ENCODE measurements around the gene YY1AP1. TPM values are rescaled to one million over a fixed set of nuclear protein-coding genes. Genes with fewer than 3 reads are reported as not detected.
"Not testable (repeated sequence)": the region's sequence is repeated elsewhere in the genome, so short reads cannot be mapped to it uniquely, and the experiment has no call there.

The YY1AP1 gene
- total and polyA plus RNA-seq, 10 donors, result 21.9 to 145 (median 81.7) TPM

GRCh38 chr1:155623357-155623756 is 65.2 kb downstream of the YY1AP1 start:
- intact Hi-C loops (cut with DNase I; ENCODE audit: low total_unique reads), result no loop called here
- no peaks in the 10 kb centered on the region for H3K27me3 ChIP-seq (replicated peaks in 1 of 7)
- H3K36me3 ChIP-seq, result peaks cover 0 to 5% (median 0%) of the 10 kb centered on the region in 6 donors
- no peak for DNase-seq
- TF ChIP-seq POLR2A (IDR thresholded peaks at IDR 0.05), result no peak
- no peak for TF ChIP-seq CTCF (IDR thresholded peaks at IDR 0.05 in 8 of 11, conservative IDR thresholded peaks at IDR 0.05 in 3 of 11)
- no peak for TF ChIP-seq POLR2AphosphoS5 (IDR thresholded peaks at IDR 0.05)
- no peak overlapping the region for H3K27ac ChIP-seq
- no peaks in the 10 kb centered on the region for H3K9me3 ChIP-seq
- whole genome bisulfite sequencing, 5 donors, result 81 to 92% (median 87%) methylated on average over 1 of the region's 1 CpG
- H3K4me3 ChIP-seq, result no peak overlapping the region
- H3K4me1 ChIP-seq, result no peaks in the 10 kb centered on the region

- TF ChIP-seq CTCF (IDR thresholded peaks at IDR 0.05 in 8 of 11, conservative IDR thresholded peaks at IDR 0.05 in 3 of 11) (no peak), POLR2A (IDR thresholded peaks at IDR 0.05) (no peak), POLR2AphosphoS5 (IDR thresholded peaks at IDR 0.05) (no peak)
- DNase-seq, result no peak
- Histone ChIP-seq H3K27me3 (replicated peaks in 1 of 7) (no peaks in the 10 kb centered on the region), H3K4me1 (no peaks in the 10 kb centered on the region), H3K4me3 (no peak overlapping the region), H3K27ac (no peak overlapping the region), H3K36me3 (peaks cover 0 to 5% (median 0%) of the 10 kb centered on the region in 6 donors), H3K9me3 (no peaks in the 10 kb centered on the region)
- intact Hi-C loops (cut with DNase I; ENCODE audit: low total_unique reads), result no loop called here
- WGBS, 5 donors, result 42 to 65% (median 60%) methylated on average over 2 of the region's 2 CpGs
These were observed 66.4 kb downstream of the YY1AP1 start for GRCh38 chr1:155622191-155622590.

- H3K9me3 ChIP-seq; intact Hi-C loops (cut with DNase I; ENCODE audit: low total_unique reads); H3K4me1 ChIP-seq; H3K27ac ChIP-seq; DNase-seq; H3K4me3 ChIP-seq; H3K27me3 ChIP-seq (replicated peaks in 1 of 7): not testable (repeated sequence)
- H3K36me3 ChIP-seq, result peaks cover 0 to 29% (median 15%) of the 10 kb centered on the region in 6 donors
- 80% methylated on average over 1 of the region's 2 CpGs; no CpG with 5 or more reads in 4 of the 5 donors for WGBS, 5 donors
These were observed 75.3 kb downstream of the YY1AP1 start for GRCh38 chr1:155613226-155613625.

- H3K27me3 ChIP-seq (replicated peaks in 1 of 7); H3K9me3 ChIP-seq; H3K4me1 ChIP-seq; intact Hi-C loops (cut with DNase I; ENCODE audit: low total_unique reads); DNase-seq: not testable (repeated sequence)
- peak overlapping the region in 7 of 8 donors; percentile 65 to 94 (median 76) for H3K4me3 ChIP-seq
- 0% methylated on average over 2 to 4 of the region's 33 CpGs; no CpG with 5 or more reads in 2 of the 5 donors for WGBS, 5 donors
- peak in 1 of 3 donors; percentile 0 for TF ChIP-seq POLR2AphosphoS5 (IDR thresholded peaks at IDR 0.05)
- H3K27ac ChIP-seq, result peak overlapping the region in 3 of 8 donors; percentile 80 to 87 (median 85)
- H3K36me3 ChIP-seq, result peaks cover 0 to 26% (median 15%) of the 10 kb centered on the region in 6 donors
These were observed 78.3 kb downstream of the YY1AP1 start for GRCh38 chr1:155610257-155610647.

- WGBS, 5 donors, result 7 to 13% (median 7%) methylated on average over 30 to 46 of the region's 47 CpGs
- TF ChIP-seq POLR2AphosphoS5 (IDR thresholded peaks at IDR 0.05) (peak; percentile 84 to 87 (median 86)), CTCF (IDR thresholded peaks at IDR 0.05 in 8 of 11, conservative IDR thresholded peaks at IDR 0.05 in 3 of 11) (peak in 1 of 11 experiments; percentile 36), POLR2A (IDR thresholded peaks at IDR 0.05) (no peak)
- Histone ChIP-seq H3K36me3 (peaks cover 0 to 20% (median 13%) of the 10 kb centered on the region in 6 donors), H3K9me3 (no peaks in the 10 kb centered on the region), H3K27ac (peak within 1 kb of the TSS; percentile 58 to 87 (median 80)), H3K4me1 (peaks cover 0 to 6% (median 4%) of the 10 kb centered on the region in 6 donors), H3K4me3 (peak within 1 kb of the TSS; percentile 55 to 94 (median 74)), H3K27me3 (replicated peaks in 1 of 7) (no peaks in the 10 kb centered on the region)
- intact Hi-C loops (cut with DNase I; ENCODE audit: low total_unique reads), result no loop called here
- DNase-seq, result peak; percentile 95
These were observed 78.9 kb downstream of the YY1AP1 start, which contains the start of gene MSTO1 for GRCh38 chr1:155609515-155610256. Gene MSTO1, plus strand, starts transcription at chr1:155610218. Its CDS starts 31 bp downstream, at chr1:155610249.

Measured in spleen (tissue), 11 donors.